LNCaP clone FGC (cell line): ENCODE data around the gene CCDC184.

Experiments used
- DNase-seq: peaks from one replicate; pipeline ENCODE4 v3.0.0-alpha.2; 2011; ENCODE audit warnings: low read depth
- H3K4me3 ChIP-seq: 2 replicates; pipeline ENCODE4 v1.5.1; 2011; ENCODE audit warnings: mild to moderate bottlenecking, low read depth, low read length, control low read depth
- TF ChIP-seq, protein P1 (sequence below): IDR thresholded peaks from 2 replicates; pipeline ENCODE4 v1.5.1; 2012; ENCODE audit warnings: mild to moderate bottlenecking; ENCODE audit not compliant: control insufficient read depth, insufficient read depth; ENCODE audit errors: extremely low read depth

The CCDC184 gene

DNA sequence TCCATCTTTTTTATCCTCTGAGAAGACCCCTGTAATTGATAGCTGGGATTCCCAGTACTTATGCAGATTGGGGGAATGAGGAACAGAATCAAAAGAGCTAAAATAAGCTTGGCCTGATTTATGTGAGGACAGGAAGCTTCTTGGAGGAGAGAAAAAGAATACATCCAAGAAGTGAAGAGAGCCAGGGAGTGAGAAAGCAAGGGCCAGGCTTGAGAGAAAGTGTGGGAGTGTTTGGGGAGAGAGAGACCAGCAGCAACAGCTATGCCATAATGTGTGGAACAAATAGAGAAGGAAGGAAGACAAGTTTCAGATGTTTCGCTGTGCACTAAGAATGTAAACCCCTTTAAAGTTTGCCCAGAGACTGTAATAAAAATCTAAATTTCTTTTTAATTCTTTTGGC, 4.0 kb upstream of the CCDC184 start:
- H3K4me3 ChIP-seq, result no peak overlapping the region
- TF ChIP-seq, protein P1, sequence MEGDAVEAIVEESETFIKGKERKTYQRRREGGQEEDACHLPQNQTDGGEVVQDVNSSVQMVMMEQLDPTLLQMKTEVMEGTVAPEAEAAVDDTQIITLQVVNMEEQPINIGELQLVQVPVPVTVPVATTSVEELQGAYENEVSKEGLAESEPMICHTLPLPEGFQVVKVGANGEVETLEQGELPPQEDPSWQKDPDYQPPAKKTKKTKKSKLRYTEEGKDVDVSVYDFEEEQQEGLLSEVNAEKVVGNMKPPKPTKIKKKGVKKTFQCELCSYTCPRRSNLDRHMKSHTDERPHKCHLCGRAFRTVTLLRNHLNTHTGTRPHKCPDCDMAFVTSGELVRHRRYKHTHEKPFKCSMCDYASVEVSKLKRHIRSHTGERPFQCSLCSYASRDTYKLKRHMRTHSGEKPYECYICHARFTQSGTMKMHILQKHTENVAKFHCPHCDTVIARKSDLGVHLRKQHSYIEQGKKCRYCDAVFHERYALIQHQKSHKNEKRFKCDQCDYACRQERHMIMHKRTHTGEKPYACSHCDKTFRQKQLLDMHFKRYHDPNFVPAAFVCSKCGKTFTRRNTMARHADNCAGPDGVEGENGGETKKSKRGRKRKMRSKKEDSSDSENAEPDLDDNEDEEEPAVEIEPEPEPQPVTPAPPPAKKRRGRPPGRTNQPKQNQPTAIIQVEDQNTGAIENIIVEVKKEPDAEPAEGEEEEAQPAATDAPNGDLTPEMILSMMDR, result no peak
- DNase-seq, result no peak

DNA sequence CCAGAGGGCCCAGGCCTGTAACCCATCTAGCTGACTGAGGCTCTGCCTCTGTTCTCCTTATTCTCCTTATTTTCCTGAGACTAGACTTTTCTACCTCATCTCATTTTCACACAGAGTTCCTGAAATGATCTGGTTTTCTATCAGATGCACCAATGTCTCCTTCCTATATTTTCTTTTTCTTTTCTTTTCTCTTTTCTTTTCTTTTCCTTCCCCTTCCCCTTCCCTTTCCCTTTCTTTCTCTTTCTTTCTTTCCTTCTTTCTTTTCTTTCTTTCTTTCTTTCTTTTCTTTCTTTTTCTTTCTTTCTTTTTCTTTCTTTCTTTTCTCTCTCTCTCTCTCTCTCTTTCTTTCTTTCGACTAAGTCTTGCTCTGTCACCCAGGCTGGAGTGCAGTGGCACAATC, 3.0 kb upstream of the CCDC184 start:
- TF ChIP-seq, protein P1, result no peak

DNA sequence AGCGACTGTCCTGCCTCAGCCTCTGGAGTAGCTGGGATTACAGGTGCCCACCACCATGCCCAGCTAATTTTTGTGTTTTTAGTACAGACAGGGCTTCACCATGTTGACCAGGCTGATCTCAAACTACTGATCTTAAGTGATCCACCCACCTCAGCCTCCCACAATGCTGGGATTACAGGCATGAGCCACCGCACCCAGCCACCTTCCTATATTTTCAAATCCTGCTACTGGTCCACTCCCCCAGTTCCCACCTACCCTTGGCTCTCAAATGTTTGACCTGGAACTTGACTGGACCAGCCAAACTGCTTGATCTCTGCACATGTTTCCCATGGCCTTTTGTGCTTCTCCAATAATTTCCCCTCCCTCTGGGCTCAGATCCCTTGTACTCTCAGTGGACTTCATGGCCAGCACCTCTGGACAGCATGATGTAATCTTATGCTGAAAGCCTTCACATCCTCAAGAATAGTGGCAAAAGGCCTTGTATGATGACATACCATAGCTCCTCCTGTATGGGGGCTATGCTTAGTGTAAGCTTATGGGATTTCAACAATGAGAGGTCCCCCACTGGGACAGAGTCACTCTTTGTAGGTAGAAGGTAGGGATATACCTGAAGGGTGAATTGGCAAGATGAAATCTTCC, 2.5 kb upstream of the CCDC184 start:
- TF ChIP-seq, protein P1, result no peak
- no peak overlapping the region for H3K4me3 ChIP-seq
- no peak for DNase-seq

More for the DNA sequence above, 3.0 kb upstream of the CCDC184 start:
- H3K4me3 ChIP-seq, result no peak overlapping the region
- no peak for DNase-seq

DNA sequence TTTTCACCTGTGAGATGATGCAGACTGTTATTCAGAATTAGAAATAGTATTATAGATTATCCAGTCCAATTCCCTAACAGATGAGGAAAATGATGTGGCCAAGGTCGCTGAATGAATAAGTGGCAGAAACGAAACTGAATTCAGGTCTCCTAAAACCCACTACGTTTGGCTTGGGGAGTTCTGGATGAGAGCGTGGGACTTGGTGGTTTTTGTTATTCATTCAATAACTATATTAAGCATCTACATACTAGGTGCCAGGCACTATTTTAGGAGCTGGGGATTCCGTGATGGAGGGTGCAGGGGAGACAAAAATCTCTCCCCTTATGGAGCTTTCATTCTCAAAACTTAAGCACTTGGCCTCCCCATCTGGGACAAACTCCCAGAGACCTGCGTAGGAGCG, 813 bp upstream of the CCDC184 start:
- TF ChIP-seq, protein P1, result no peak
- DNase-seq, result no peak
- H3K4me3 ChIP-seq, result peak overlapping the region; percentile 47

DNA sequence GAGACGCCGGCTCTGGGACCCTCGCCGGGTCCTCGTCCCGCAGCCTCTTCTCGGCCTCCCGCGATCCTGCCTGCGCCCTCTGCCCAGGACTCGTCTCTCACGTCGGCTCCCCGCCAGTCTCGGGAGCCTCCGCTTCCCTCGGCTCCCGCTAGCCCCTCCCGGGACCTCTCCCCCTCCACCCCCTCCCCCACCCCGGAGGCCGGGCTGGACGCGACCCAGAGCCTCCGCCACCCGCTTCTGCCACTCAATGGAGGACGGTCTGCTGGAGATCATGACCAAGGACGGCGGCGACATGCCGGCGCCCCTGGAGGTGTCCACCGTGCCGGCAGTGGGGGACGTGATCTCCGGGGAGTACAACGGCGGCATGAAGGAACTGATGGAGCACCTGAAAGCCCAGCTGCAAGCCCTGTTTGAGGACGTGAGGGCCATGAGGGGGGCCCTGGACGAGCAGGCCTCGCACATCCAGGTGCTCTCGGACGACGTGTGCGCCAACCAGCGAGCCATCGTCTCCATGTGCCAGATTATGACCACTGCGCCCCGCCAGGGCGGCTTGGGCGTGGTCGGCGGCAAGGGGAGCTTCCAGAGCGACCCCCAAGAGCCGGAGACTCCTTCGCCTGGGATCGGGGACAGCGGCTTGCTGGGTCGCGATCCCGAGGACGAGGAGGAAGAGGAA, 568 bp downstream of the CCDC184 start:
- TF ChIP-seq, protein P1, result no peak
- DNase-seq, result no peak
- peak overlapping the region; percentile 47 for H3K4me3 ChIP-seq

DNA sequence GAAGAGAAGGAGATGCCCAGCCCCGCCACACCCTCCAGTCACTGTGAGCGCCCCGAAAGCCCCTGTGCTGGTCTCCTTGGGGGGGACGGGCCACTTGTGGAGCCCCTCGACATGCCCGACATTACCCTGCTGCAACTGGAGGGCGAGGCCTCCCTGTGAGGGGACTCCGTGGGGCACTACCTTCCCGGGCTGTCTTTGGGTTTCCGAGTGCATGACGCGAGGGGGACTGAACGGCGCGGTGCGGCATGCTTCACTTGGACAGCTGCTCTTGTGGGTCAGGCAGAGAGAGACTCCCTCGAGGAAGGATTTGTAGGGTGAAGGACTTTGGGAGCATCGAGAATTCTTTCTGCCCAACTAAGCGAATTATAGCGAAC, 1.1 kb downstream of the CCDC184 start:
- no peak for DNase-seq
- TF ChIP-seq, protein P1, result no peak
- no peak overlapping the region for H3K4me3 ChIP-seq
